ENCODE results near the gene FBN3.

FBN3 gene

DNA sequence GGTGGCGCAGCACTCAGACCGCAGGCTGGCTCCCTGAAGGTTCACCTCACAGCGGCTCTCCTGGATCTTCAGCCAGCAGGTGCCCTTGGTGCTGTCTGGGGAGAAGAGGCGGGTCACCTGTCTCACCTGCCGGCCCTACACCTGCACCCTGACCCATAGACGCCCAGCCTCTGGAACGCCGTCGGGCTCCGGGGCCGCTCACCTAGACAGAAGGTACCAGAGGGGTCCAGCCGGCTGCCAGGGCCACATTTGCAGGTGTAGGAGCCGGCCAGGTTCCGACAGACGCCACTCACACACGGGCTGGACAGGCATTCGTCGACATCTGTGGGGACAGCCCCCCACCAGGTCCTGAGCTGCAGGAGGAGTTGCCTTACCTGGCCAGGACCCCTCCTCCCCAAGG, 22.9 kb downstream of the FBN3 start:
- Histone ChIP-seq H3K4me1 (ENCODE audit: control insufficient read depth in 2 of 2, insufficient read depth in 1 of 2, low read depth in 1 of 2, low read length in 2 of 2) (no peaks in the 10 kb centered on the region), H2BK120ac (ENCODE audit: low read depth, low read length) (no peak overlapping the region), H3K27ac (replicated peaks; ENCODE audit: low read length) (no peak overlapping the region), H3K23ac (ENCODE audit: low read depth, low read length, poor library complexity) (peak overlapping the region; percentile 80), H2AFZ (ENCODE audit: low read length) (no peak overlapping the region), H4K8ac (ENCODE audit: low read depth, low read length) (peak overlapping the region; percentile 17), H3K4me2 (ENCODE audit: insufficient read depth, low read length, poor library complexity, severe bottlenecking) (no peak overlapping the region), H3K36me3 (replicated peaks in 1 of 2; ENCODE audit: control insufficient read depth in 2 of 2, insufficient read depth in 2 of 2, low read length in 2 of 2) (peaks cover 14 to 33% of the 10 kb centered on the region in 2 donors), H3K79me1 (ENCODE audit: low read depth, low read length) (no peaks in the 10 kb centered on the region), H2BK15ac (ENCODE audit: low read length) (no peak overlapping the region), H2BK5ac (ENCODE audit: low read length) (no peak overlapping the region), H3K27me3 (ENCODE audit: control insufficient read depth in 3 of 3, insufficient read depth in 3 of 3, low read depth in 1 of 3, low read length in 3 of 3) (no peaks in the 10 kb centered on the region), H2AK5ac (ENCODE audit: low read depth, low read length) (no peak overlapping the region), H2BK12ac (ENCODE audit: low read length) (no peak overlapping the region), H3K9me3 (replicated peaks in 1 of 2; ENCODE audit: control insufficient read depth in 2 of 2, insufficient read depth in 1 of 2, low read depth in 1 of 2, low read length in 2 of 2) (peaks cover 0 to 6% of the 10 kb centered on the region in 2 donors), H3K4me3 (ENCODE audit: low read length in 2 of 2) (no peak overlapping the region), H4K91ac (ENCODE audit: low read depth, low read length, poor library complexity) (no peak overlapping the region), H3K14ac (ENCODE audit: low read length) (no peak overlapping the region), H3K18ac (ENCODE audit: low read length) (no peak overlapping the region), H3K9ac (ENCODE audit: low read depth, low read length, poor library complexity) (no peak overlapping the region), H3K4ac (ENCODE audit: low read length) (no peak overlapping the region)
- DNase-seq (ENCODE audit: low spot score): no peak
- no CpG with 5 or more reads among the region's 18 CpGs for WGBS, 2 donors (ENCODE audit: extremely low coverage in 2 of 2, insufficient read length in 2 of 2, insufficient replicate concordance in 1 of 2)

DNA sequence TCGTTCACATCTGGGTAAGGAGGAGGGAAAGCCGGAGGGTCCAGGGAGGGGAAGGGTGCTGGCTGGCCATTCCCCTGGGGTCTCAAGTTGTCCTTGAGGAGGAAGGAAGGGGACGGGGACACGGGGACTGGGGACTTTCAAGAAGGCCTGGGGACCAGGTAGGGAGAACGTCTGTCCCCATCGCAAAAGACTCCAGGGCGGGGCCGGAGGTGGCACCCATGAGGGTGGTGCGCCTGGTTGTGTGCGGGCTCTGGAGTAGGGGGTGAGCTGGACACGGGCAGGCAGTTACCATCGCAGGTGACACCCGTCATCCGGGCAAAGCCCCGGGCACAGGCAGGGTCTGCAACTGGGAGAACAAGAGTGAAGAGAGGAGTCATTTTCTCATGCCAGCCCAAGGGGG, 23.4 kb downstream of the FBN3 start:
- Histone ChIP-seq H3K36me3 (replicated peaks in 1 of 2; ENCODE audit: control insufficient read depth in 2 of 2, insufficient read depth in 2 of 2, low read length in 2 of 2) (peaks cover 12 to 30% of the 10 kb centered on the region in 2 donors), H2AK5ac (ENCODE audit: low read depth, low read length) (no peak overlapping the region), H2AFZ (ENCODE audit: low read length) (no peak overlapping the region), H3K23ac (ENCODE audit: low read depth, low read length, poor library complexity) (no peak overlapping the region), H3K79me1 (ENCODE audit: low read depth, low read length) (no peaks in the 10 kb centered on the region), H3K18ac (ENCODE audit: low read length) (no peak overlapping the region), H2BK12ac (ENCODE audit: low read length) (no peak overlapping the region), H3K4me2 (ENCODE audit: insufficient read depth, low read length, poor library complexity, severe bottlenecking) (no peak overlapping the region), H3K27me3 (ENCODE audit: control insufficient read depth in 3 of 3, insufficient read depth in 3 of 3, low read depth in 1 of 3, low read length in 3 of 3) (no peaks in the 10 kb centered on the region), H3K9ac (ENCODE audit: low read depth, low read length, poor library complexity) (no peak overlapping the region), H3K4me3 (ENCODE audit: low read length in 2 of 2) (no peak overlapping the region), H3K14ac (ENCODE audit: low read length) (peak overlapping the region; percentile 56), H4K91ac (ENCODE audit: low read depth, low read length, poor library complexity) (no peak overlapping the region), H3K4ac (ENCODE audit: low read length) (no peak overlapping the region), H4K8ac (ENCODE audit: low read depth, low read length) (no peak overlapping the region), H3K4me1 (ENCODE audit: control insufficient read depth in 2 of 2, insufficient read depth in 1 of 2, low read depth in 1 of 2, low read length in 2 of 2) (no peaks in the 10 kb centered on the region), H3K27ac (replicated peaks; ENCODE audit: low read length) (no peak overlapping the region), H3K9me3 (replicated peaks in 1 of 2; ENCODE audit: control insufficient read depth in 2 of 2, insufficient read depth in 1 of 2, low read depth in 1 of 2, low read length in 2 of 2) (peaks cover 0 to 4% of the 10 kb centered on the region in 2 donors), H2BK15ac (ENCODE audit: low read length) (no peak overlapping the region), H2BK120ac (ENCODE audit: low read depth, low read length) (no peak overlapping the region), H2BK5ac (ENCODE audit: low read length) (no peak overlapping the region)
- DNase-seq (ENCODE audit: low spot score): no peak
- WGBS, 2 donors (ENCODE audit: extremely low coverage in 2 of 2, insufficient read length in 2 of 2, insufficient replicate concordance in 1 of 2): no CpG with 5 or more reads among the region's 15 CpGs

DNA sequence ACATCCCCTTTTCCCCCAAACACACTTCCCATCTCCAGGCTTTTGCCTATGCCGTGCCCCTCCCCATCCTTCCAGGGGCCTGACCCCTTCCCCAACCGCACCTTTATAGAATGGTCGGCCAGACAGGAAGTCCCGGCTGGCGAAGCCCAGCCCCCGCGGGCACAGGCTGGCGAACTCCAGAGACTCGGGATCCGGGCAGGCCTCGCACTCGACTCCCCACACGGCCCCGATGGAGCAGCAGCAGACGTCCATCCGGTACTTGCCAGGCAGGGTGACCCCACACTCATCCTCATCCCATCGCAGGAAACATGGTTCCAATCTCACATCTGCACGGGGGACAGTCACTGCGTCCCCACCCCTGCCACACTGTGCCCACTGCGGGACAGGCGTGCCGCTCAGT, 25.7 kb downstream of the FBN3 start:
- Histone ChIP-seq H3K4me2 (ENCODE audit: insufficient read depth, low read length, poor library complexity, severe bottlenecking) (no peak overlapping the region), H2BK120ac (ENCODE audit: low read depth, low read length) (no peak overlapping the region), H3K9me3 (replicated peaks in 1 of 2; ENCODE audit: control insufficient read depth in 2 of 2, insufficient read depth in 1 of 2, low read depth in 1 of 2, low read length in 2 of 2) (peaks cover 0 to 3% of the 10 kb centered on the region in 2 donors), H3K14ac (ENCODE audit: low read length) (no peak overlapping the region), H3K18ac (ENCODE audit: low read length) (no peak overlapping the region), H2AFZ (ENCODE audit: low read length) (no peak overlapping the region), H3K4me1 (ENCODE audit: control insufficient read depth in 2 of 2, insufficient read depth in 1 of 2, low read depth in 1 of 2, low read length in 2 of 2) (no peaks in the 10 kb centered on the region), H3K4me3 (ENCODE audit: low read length in 2 of 2) (no peak overlapping the region), H2BK5ac (ENCODE audit: low read length) (peak overlapping the region; percentile 66), H3K27ac (replicated peaks; ENCODE audit: low read length) (no peak overlapping the region), H3K36me3 (replicated peaks in 1 of 2; ENCODE audit: control insufficient read depth in 2 of 2, insufficient read depth in 2 of 2, low read length in 2 of 2) (peaks cover 5 to 26% of the 10 kb centered on the region in 2 donors), H4K8ac (ENCODE audit: low read depth, low read length) (no peak overlapping the region), H2BK15ac (ENCODE audit: low read length) (no peak overlapping the region), H3K9ac (ENCODE audit: low read depth, low read length, poor library complexity) (peak overlapping the region; percentile 53), H2BK12ac (ENCODE audit: low read length) (no peak overlapping the region), H3K79me1 (ENCODE audit: low read depth, low read length) (no peaks in the 10 kb centered on the region), H3K23ac (ENCODE audit: low read depth, low read length, poor library complexity) (no peak overlapping the region), H3K4ac (ENCODE audit: low read length) (no peak overlapping the region), H4K91ac (ENCODE audit: low read depth, low read length, poor library complexity) (no peak overlapping the region), H3K27me3 (ENCODE audit: control insufficient read depth in 3 of 3, insufficient read depth in 3 of 3, low read depth in 1 of 3, low read length in 3 of 3) (no peaks in the 10 kb centered on the region), H2AK5ac (ENCODE audit: low read depth, low read length) (no peak overlapping the region)
- no CpG with 5 or more reads among the region's 22 CpGs for WGBS, 2 donors (ENCODE audit: extremely low coverage in 2 of 2, insufficient read length in 2 of 2, insufficient replicate concordance in 1 of 2)
- DNase-seq (ENCODE audit: low spot score): no peak

DNA sequence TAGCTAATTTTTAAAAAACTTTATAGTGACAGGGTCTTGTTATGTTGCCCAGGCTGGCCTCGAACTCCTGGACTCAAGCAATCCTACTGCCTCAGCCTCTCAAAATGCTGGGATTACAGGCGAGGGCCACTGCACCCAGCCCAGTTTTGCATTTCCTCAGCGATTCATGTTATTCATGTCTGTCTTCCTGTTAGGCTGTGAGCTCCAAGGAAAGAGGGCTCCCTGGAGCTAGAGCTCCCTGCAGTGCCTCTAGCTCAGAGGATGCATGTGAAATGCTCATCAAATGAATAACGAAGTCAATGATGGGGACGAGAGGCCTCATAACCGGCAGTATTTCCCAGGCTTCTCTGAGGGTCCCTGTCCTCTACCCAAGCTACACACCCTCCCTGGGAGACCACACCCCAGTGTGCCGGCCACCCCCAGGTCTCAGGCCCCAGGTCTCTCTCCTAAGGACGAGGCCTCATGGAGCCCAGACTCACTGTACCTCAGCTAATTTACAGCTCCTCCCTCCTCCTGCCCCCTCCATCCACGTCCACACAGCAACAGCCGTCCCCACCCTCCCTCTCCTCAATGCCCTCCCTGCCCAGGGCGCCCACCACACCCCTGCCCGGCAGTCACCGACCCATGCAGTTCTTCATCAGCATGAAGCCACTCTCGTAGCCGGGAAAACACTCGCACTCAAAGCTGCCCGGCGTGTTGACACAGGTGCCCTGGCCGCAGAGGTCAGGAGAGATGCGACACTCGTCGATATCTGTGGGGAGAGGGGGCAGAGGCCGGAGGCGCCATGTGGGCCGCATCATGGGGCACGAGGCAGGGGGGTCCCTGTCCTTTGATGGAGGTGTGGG, 28.5 kb downstream of the FBN3 start:
- Histone ChIP-seq H2BK5ac (ENCODE audit: low read length) (no peak overlapping the region), H3K79me1 (ENCODE audit: low read depth, low read length) (no peaks in the 10 kb centered on the region), H3K36me3 (replicated peaks in 1 of 2; ENCODE audit: control insufficient read depth in 2 of 2, insufficient read depth in 2 of 2, low read length in 2 of 2) (peaks cover 3 to 26% of the 10 kb centered on the region in 2 donors), H3K4me2 (ENCODE audit: insufficient read depth, low read length, poor library complexity, severe bottlenecking) (no peak overlapping the region), H4K91ac (ENCODE audit: low read depth, low read length, poor library complexity) (no peak overlapping the region), H3K4me3 (ENCODE audit: low read length in 2 of 2) (peak overlapping the region in 1 of 2 donors; percentile 61), H3K14ac (ENCODE audit: low read length) (no peak overlapping the region), H2BK15ac (ENCODE audit: low read length) (no peak overlapping the region), H3K27ac (replicated peaks; ENCODE audit: low read length) (no peak overlapping the region), H3K4me1 (ENCODE audit: control insufficient read depth in 2 of 2, insufficient read depth in 1 of 2, low read depth in 1 of 2, low read length in 2 of 2) (peaks cover 0 to 1% of the 10 kb centered on the region in 2 donors), H2AFZ (ENCODE audit: low read length) (no peak overlapping the region), H3K9ac (ENCODE audit: low read depth, low read length, poor library complexity) (peak overlapping the region; percentile 50), H3K18ac (ENCODE audit: low read length) (no peak overlapping the region), H4K8ac (ENCODE audit: low read depth, low read length) (no peak overlapping the region), H2BK120ac (ENCODE audit: low read depth, low read length) (no peak overlapping the region), H2AK5ac (ENCODE audit: low read depth, low read length) (no peak overlapping the region), H3K9me3 (replicated peaks in 1 of 2; ENCODE audit: control insufficient read depth in 2 of 2, insufficient read depth in 1 of 2, low read depth in 1 of 2, low read length in 2 of 2) (peaks cover 0 to 3% of the 10 kb centered on the region in 2 donors), H3K27me3 (ENCODE audit: control insufficient read depth in 3 of 3, insufficient read depth in 3 of 3, low read depth in 1 of 3, low read length in 3 of 3) (no peaks in the 10 kb centered on the region), H3K23ac (ENCODE audit: low read depth, low read length, poor library complexity) (peak overlapping the region; percentile 60), H3K4ac (ENCODE audit: low read length) (no peak overlapping the region), H2BK12ac (ENCODE audit: low read length) (no peak overlapping the region)
- no CpG with 5 or more reads among the region's 26 CpGs for WGBS, 2 donors (ENCODE audit: extremely low coverage in 2 of 2, insufficient read length in 2 of 2, insufficient replicate concordance in 1 of 2)
- DNase-seq (ENCODE audit: low spot score): no peak

Data from neuronal stem cell (in vitro differentiated cells).